ENCODE measurements around the gene PDE4B. TPM values are rescaled to one million over a fixed set of nuclear protein-coding genes. Genes with fewer than 3 reads are reported as not detected.

Gene PDE4B
- total and polyA plus RNA-seq, 2 of the 13 experiments (the other 11 are each of a cell fraction or from before 2014, with no cell fraction given): not detected

DNA sequence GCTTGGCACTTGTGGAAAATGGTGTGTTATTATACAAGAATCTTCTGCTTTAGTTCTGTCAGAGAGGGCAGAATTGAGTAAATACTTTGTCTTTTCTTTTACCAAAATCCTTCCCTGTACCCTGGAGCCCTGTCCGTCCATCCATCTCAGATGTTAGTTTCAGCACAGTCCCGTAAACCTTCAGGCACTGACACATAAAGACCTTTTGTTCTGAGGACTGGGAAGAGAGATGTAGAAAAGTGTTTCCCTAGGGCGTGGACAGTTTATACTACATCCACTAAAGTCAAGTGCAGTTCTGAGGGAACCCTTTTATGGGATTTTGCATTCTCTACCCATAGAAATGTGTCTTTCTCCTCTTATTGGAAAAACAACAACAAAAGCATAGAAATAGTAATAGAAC lies 162.4 kb downstream of the PDE4B start (continued):
- TF ChIP-seq ZNF138 (CRISPR knock-in tag; IDR thresholded peaks at IDR 0.05; ENCODE audit: low read depth) (no peak), ATM (IDR thresholded peaks at IDR 0.05; ENCODE audit: borderline replicate concordance) (no peak), ZSCAN20 (CRISPR knock-in tag; IDR thresholded peaks at IDR 0.05; ENCODE audit: borderline replicate concordance) (no peak), NFE2L2 (IDR thresholded peaks at IDR 0.05; ENCODE audit: low read length) (no peak), ZNF501 (CRISPR knock-in tag; IDR thresholded peaks at IDR 0.05) (no peak), SCMH1 (CRISPR knock-in tag; IDR thresholded peaks at IDR 0.05; ENCODE audit: borderline replicate concordance) (no peak), FOXP1 (IDR thresholded peaks at IDR 0.05) (no peak), FOXP1 (CRISPR knock-in tag; IDR thresholded peaks at IDR 0.05) (no peak), ZSCAN29 (CRISPR knock-in tag; conservative IDR thresholded peaks at IDR 0.05) (no peak)
- TF ChIP-seq, protein P1, sequence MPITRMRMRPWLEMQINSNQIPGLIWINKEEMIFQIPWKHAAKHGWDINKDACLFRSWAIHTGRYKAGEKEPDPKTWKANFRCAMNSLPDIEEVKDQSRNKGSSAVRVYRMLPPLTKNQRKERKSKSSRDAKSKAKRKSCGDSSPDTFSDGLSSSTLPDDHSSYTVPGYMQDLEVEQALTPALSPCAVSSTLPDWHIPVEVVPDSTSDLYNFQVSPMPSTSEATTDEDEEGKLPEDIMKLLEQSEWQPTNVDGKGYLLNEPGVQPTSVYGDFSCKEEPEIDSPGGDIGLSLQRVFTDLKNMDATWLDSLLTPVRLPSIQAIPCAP (CRISPR knock-in tag; IDR thresholded peaks at IDR 0.05; ENCODE audit: low read depth): no peak
- TF ChIP-seq, protein P2, sequence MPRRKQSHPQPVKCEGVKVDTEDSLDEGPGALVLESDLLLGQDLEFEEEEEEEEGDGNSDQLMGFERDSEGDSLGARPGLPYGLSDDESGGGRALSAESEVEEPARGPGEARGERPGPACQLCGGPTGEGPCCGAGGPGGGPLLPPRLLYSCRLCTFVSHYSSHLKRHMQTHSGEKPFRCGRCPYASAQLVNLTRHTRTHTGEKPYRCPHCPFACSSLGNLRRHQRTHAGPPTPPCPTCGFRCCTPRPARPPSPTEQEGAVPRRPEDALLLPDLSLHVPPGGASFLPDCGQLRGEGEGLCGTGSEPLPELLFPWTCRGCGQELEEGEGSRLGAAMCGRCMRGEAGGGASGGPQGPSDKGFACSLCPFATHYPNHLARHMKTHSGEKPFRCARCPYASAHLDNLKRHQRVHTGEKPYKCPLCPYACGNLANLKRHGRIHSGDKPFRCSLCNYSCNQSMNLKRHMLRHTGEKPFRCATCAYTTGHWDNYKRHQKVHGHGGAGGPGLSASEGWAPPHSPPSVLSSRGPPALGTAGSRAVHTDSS (CRISPR knock-in tag; conservative IDR thresholded peaks at IDR 0.05): no peak

DNA sequence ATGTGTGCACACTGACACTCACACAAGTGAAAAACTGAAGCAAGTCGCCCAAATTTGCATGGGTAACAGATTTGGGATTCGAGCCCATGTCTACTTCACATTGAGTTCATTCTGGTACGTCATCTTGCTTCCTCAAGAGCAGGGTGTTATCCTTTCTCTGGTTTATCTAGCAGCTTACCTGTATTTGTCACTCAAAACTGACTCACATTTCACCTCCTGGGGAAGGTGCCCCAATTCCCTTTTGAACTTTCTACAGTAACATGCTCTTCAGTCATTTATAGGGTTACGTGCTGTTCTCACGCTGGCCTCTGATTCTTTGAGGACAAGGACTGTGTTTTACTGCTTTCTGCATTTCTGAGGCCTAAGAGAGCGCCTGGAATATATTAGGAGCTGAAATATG lies 162.8 kb downstream of the PDE4B start:
- Histone ChIP-seq H3K4me3 (replicated peaks in 1 of 3; ENCODE audit: insufficient read depth in 1 of 3, low read depth in 2 of 3, low read length in 3 of 3) (no peak overlapping the region), H3K4me1 (ENCODE audit: insufficient read depth, low read length) (no peaks in the 10 kb centered on the region), H3K9me3 (ENCODE audit: low read length) (no peaks in the 10 kb centered on the region), H3K36me3 (replicated peaks in 1 of 2; ENCODE audit: control insufficient read depth in 1 of 2, insufficient read depth in 2 of 2, low read length in 2 of 2) (no peaks in the 10 kb centered on the region), H3K9ac (ENCODE audit: insufficient read depth, low read depth, low read length) (no peak overlapping the region), H2AFZ (ENCODE audit: low read length) (no peak overlapping the region), H4K20me1 (ENCODE audit: insufficient read depth, low read length) (no peaks in the 10 kb centered on the region), H3K27me3 (ENCODE audit: control insufficient read depth in 1 of 2, insufficient read depth in 2 of 2, low read length in 2 of 2) (no peaks in the 10 kb centered on the region; a peak in 1 of 5 replicates), H3K27ac (ENCODE audit: extremely low read length, insufficient read depth, low read length) (no peak overlapping the region), H3K4me2 (ENCODE audit: low read depth, low read length) (no peak overlapping the region), H3K79me2 (ENCODE audit: insufficient read depth, low read length) (no peaks in the 10 kb centered on the region)
- in situ Hi-C loops (cut with HindIII; ENCODE audit: extremely low pct_ligation_motif_present, low pct_unique_long_range_greater_than_20kb) (loop anchor here (25.0 kb wide), 2 partner anchors 507 to 782 kb away; no protein-coding TSS in a partner anchor), intact Hi-C loops (cut with micrococcal nuclease; ENCODE audit: unreplicated experiment) (no loop called here)
- CTCF ChIA-PET (ENCODE audit: low intra/inter-chr PET ratio, low total read pairs): no interaction called here
- FAIRE-seq (no peak), DNase-seq (ENCODE audit: low spot score) (no peak), ATAC-seq (no peak)
- WGBS (ENCODE audit: low lambda C conversion rate): 12% methylated on average over 6 of the region's 6 CpGs
- POLR2A ChIA-PET: no interaction called here
- BruUV-seq (replicated peaks): no TSS peak
- TF ChIP-seq ZSCAN5A (CRISPR knock-in tag; IDR thresholded peaks at IDR 0.05; ENCODE audit: borderline replicate concordance) (no peak), JDP2 (CRISPR knock-in tag; IDR thresholded peaks at IDR 0.05; ENCODE audit: borderline replicate concordance) (no peak), SMC3 (IDR thresholded peaks at IDR 0.05; ENCODE audit: low read length) (no peak), RARG (CRISPR knock-in tag; IDR thresholded peaks at IDR 0.05; ENCODE audit: low read depth) (no peak), KDM4B (CRISPR knock-in tag; IDR thresholded peaks at IDR 0.05) (no peak), ATRX (CRISPR knock-in tag; IDR thresholded peaks at IDR 0.05; ENCODE audit: borderline replicate concordance) (no peak), ZNF317 (CRISPR knock-in tag; IDR thresholded peaks at IDR 0.05) (no peak), ZNF367 (CRISPR knock-in tag; IDR thresholded peaks at IDR 0.05; ENCODE audit: borderline replicate concordance) (no peak), NR2F2 (IDR thresholded peaks at IDR 0.05; ENCODE audit: borderline replicate concordance, low read depth) (no peak), ZMYM3 (CRISPR knock-in tag; IDR thresholded peaks at IDR 0.05) (no peak)
- TF ChIP-seq, protein P3, sequence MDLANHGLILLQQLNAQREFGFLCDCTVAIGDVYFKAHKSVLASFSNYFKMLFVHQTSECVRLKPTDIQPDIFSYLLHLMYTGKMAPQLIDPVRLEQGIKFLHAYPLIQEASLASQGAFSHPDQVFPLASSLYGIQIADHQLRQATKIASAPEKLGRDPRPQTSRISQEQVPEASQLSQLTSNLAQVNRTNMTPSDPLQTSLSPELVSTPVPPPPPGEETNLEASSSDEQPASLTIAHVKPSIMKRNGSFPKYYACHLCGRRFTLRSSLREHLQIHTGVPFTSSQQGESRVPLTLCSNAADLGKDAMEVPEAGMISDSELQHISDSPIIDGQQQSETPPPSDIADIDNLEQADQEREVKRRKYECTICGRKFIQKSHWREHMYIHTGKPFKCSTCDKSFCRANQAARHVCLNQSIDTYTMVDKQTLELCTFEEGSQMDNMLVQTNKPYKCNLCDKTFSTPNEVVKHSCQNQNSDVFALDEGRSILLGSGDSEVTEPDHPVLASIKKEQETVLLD (CRISPR knock-in tag; IDR thresholded peaks at IDR 0.05; ENCODE audit: low read depth): no peak

All from HepG2 (cell line).